Neural cell (in vitro differentiated cells): Measurements from ENCODE around the gene ZNF443. TPM values are rescaled to one million over a fixed set of nuclear protein-coding genes. Genes with fewer than 3 reads are reported as not detected.
"Not testable (repeated sequence)": the region's sequence is repeated elsewhere in the genome, so short reads cannot be mapped to it uniquely, and the experiment has no call there.

Experiments
- H2AFZ ChIP-seq: fragments of 200-600, 300-800 bp; sonication (generic), shearing (Covaris generic); 2 replicates; pipeline ENCODE4 v1.6.0; 2014; ENCODE audit warnings: low read depth, mild to moderate bottlenecking, antibody characterized with exemption, low read length, moderate library complexity
- H3F3A ChIP-seq: fragments of 200-600 bp; shearing (Covaris generic); 2 replicates; pipeline ENCODE4 v1.6.1; 2016; ENCODE audit warnings: mild to moderate bottlenecking, moderate library complexity, mixed read lengths, antibody characterized with exemption, low read length; ENCODE audit not compliant: insufficient read depth, poor library complexity, severe bottlenecking
- H3K27ac ChIP-seq: fragments of 200-600, 300-800 bp; sonication (generic), shearing (Covaris generic); 2 replicates; pipeline ENCODE4 v1.5.1; 2014; ENCODE audit warnings: mild to moderate bottlenecking, low read length, moderate library complexity
- H3K27me3 ChIP-seq: fragments of 300-800, 200-600 bp; sonication (generic), shearing (Covaris generic); 2 replicates; pipeline ENCODE4 v1.6.0; 2014; ENCODE audit warnings: mild to moderate bottlenecking, low read depth, low read length, moderate library complexity; ENCODE audit not compliant: insufficient read depth
- H3K36me3 ChIP-seq: fragments of 300-800, 200-600 bp; sonication (generic), shearing (Covaris generic); 2 replicates; pipeline ENCODE4 v1.5.1; 2014; ENCODE audit warnings: mild to moderate bottlenecking, antibody characterized with exemption, low read length, moderate library complexity; ENCODE audit not compliant: insufficient read depth
- H3K4me2 ChIP-seq: fragments of 300-800, 200-600 bp; sonication (generic), shearing (Covaris generic); 2 replicates; pipeline ENCODE4 v1.6.0; 2014; ENCODE audit warnings: mild to moderate bottlenecking, low read length
- H3K4me3 ChIP-seq: fragments of 300-800, 200-600 bp; sonication (generic), shearing (Covaris generic); 2 replicates; pipeline ENCODE4 v1.5.1; 2014; ENCODE audit warnings: mild to moderate bottlenecking, low read length, moderate library complexity
- H3K79me2 ChIP-seq: fragments of 200-600 bp; shearing (Covaris generic); replicated peaks from 2 replicates; pipeline ENCODE4 v1.6.0; 2014; ENCODE audit warnings: mild to moderate bottlenecking, low read length, moderate library complexity; ENCODE audit not compliant: insufficient read depth
- H3K9ac ChIP-seq: fragments of 300-800, 200-600 bp; sonication (generic), shearing (Covaris generic); 2 replicates; pipeline ENCODE4 v1.6.1; 2016; ENCODE audit warnings: mild to moderate bottlenecking, low read length, mixed read lengths
- H3K9me2 ChIP-seq: fragments of 200-600 bp; shearing (Covaris generic); 2 replicates; pipeline ENCODE4 v1.6.1; 2016; ENCODE audit warnings: mild to moderate bottlenecking, low read length, mixed read lengths; ENCODE audit not compliant: insufficient read depth
- H3K9me3 ChIP-seq: fragments of 200-600, 300-800 bp; sonication (generic), shearing (Covaris generic); 2 replicates; pipeline ENCODE4 v1.6.1; 2016; ENCODE audit warnings: mild to moderate bottlenecking, mixed run types, low read length, moderate library complexity, mixed read lengths
- H4K20me1 ChIP-seq: fragments of 200-600 bp; shearing (Covaris generic); 2 replicates; pipeline ENCODE4 v1.6.1; 2016; ENCODE audit warnings: mild to moderate bottlenecking, mixed run types; ENCODE audit not compliant: insufficient read depth
- EP300 ChIP-seq: fragments of 450-650 bp; conservative IDR thresholded peaks from 2 replicates; pipeline ENCODE4 v1.6.1; 2014; ENCODE audit warnings: antibody characterized with exemption, mild to moderate bottlenecking, moderate library complexity; ENCODE audit not compliant: poor library complexity, severe bottlenecking
- EZH2 ChIP-seq: fragments of 200-600, 300-800 bp; shearing (Covaris generic), sonication (generic); IDR thresholded peaks from 2 replicates; pipeline ENCODE4 v1.6.1; 2014; ENCODE audit warnings: antibody characterized with exemption, low read length, borderline replicate concordance, mild to moderate bottlenecking; ENCODE audit not compliant: insufficient read depth, poor library complexity, severe bottlenecking
- MXI1 ChIP-seq: fragments of 450-650 bp; conservative IDR thresholded peaks from 2 replicates; pipeline ENCODE4 v1.6.1; 2014; ENCODE audit warnings: antibody characterized with exemption, mild to moderate bottlenecking; ENCODE audit not compliant: poor library complexity, severe bottlenecking
- POLR2AphosphoS5 ChIP-seq: IDR thresholded peaks from 2 replicates; pipeline ENCODE4 v1.6.1; 2012
- RAD21 ChIP-seq: fragments of 450-650 bp; conservative IDR thresholded peaks from 2 replicates; pipeline ENCODE4 v1.6.1; 2014; ENCODE audit warnings: antibody characterized with exemption, mild to moderate bottlenecking, moderate library complexity
- REST ChIP-seq: IDR thresholded peaks from 2 replicates; pipeline ENCODE4 v1.6.1; 2012; ENCODE audit warnings: borderline replicate concordance
- TAF1 ChIP-seq: IDR thresholded peaks from 2 replicates; pipeline ENCODE4 v1.6.1; 2012; ENCODE audit warnings: low read depth
- polyA plus RNA-seq: library from polyadenylated mRNA; depleted of rRNA; stranded (reverse); fragments of >200 nt; gene quantifications from 2 replicates; pipeline ENCODE4 v1.2.3, GENCODE V29; 2014
- TF ChIP-seq, protein P1 (sequence below): fragments of 450-650 bp; IDR thresholded peaks from 2 replicates; pipeline ENCODE4 v1.5.1; 2014; ENCODE audit warnings: antibody characterized with exemption, mild to moderate bottlenecking, moderate library complexity; ENCODE audit not compliant: poor library complexity, severe bottlenecking

The ZNF443 gene
- polyA plus RNA-seq, 1 donor from 2014 or later = 11.5 TPM

- Histone ChIP-seq H3K9me2 (no peaks in the 10 kb centered on the region), H4K20me1 (no peaks in the 10 kb centered on the region), H3K4me3 (peak overlapping the region; percentile 93), H3K79me2 (peaks cover 63% of the 10 kb centered on the region), H3K4me2 (peak overlapping the region; percentile 33), H3K27me3 (no peaks in the 10 kb centered on the region), H3K9ac (no peak overlapping the region), H3F3A (no peaks in the 10 kb centered on the region), H3K36me3 (no peaks in the 10 kb centered on the region), H3K27ac (no peak overlapping the region), H2AFZ (no peak overlapping the region), H3K9me3 (no peaks in the 10 kb centered on the region)
- TF ChIP-seq EP300 (no peak), POLR2AphosphoS5 (no peak), RAD21 (no peak), MXI1 (no peak), EZH2 (no peak)
- TF ChIP-seq, protein P1, sequence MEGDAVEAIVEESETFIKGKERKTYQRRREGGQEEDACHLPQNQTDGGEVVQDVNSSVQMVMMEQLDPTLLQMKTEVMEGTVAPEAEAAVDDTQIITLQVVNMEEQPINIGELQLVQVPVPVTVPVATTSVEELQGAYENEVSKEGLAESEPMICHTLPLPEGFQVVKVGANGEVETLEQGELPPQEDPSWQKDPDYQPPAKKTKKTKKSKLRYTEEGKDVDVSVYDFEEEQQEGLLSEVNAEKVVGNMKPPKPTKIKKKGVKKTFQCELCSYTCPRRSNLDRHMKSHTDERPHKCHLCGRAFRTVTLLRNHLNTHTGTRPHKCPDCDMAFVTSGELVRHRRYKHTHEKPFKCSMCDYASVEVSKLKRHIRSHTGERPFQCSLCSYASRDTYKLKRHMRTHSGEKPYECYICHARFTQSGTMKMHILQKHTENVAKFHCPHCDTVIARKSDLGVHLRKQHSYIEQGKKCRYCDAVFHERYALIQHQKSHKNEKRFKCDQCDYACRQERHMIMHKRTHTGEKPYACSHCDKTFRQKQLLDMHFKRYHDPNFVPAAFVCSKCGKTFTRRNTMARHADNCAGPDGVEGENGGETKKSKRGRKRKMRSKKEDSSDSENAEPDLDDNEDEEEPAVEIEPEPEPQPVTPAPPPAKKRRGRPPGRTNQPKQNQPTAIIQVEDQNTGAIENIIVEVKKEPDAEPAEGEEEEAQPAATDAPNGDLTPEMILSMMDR = no peak
Measured at GRCh38 chr19:12482509-12482886, 41.7 kb upstream of the ZNF443 start.

- Histone ChIP-seq H3F3A (no peaks in the 10 kb centered on the region), H4K20me1 (no peaks in the 10 kb centered on the region), H3K4me3 (peak overlapping the region; percentile 93), H3K9me3 (no peaks in the 10 kb centered on the region), H3K27ac (no peak overlapping the region), H3K79me2 (peaks cover 69% of the 10 kb centered on the region), H2AFZ (no peak overlapping the region), H3K27me3 (no peaks in the 10 kb centered on the region), H3K9me2 (no peaks in the 10 kb centered on the region), H3K36me3 (no peaks in the 10 kb centered on the region), H3K4me2 (peak overlapping the region; percentile 33), H3K9ac (no peak overlapping the region)
- TF ChIP-seq MXI1 = no peak
Measured at GRCh38 chr19:12481781-12482508, 41.1 kb upstream of the ZNF443 start.

- Histone ChIP-seq H3K79me2 (peaks cover 92% of the 10 kb centered on the region), H3K27me3 (no peaks in the 10 kb centered on the region), H3K36me3 (peaks cover 3% of the 10 kb centered on the region), H4K20me1 (no peaks in the 10 kb centered on the region), H3K9ac (no peak overlapping the region), H2AFZ (no peak overlapping the region), H3K9me2 (no peaks in the 10 kb centered on the region), H3K9me3 (no peaks in the 10 kb centered on the region), H3F3A (no peaks in the 10 kb centered on the region), H3K4me3 (no peak overlapping the region), H3K27ac (no peak overlapping the region), H3K4me2 (no peak overlapping the region)
- TF ChIP-seq POLR2AphosphoS5 (peak; percentile 59), MXI1 (no peak), TAF1 (no peak), REST (no peak)
Measured at GRCh38 chr19:12478234-12478941, 37.6 kb upstream of the ZNF443 start.

GRCh38 chr19:12467651-12468050 is 26.8 kb upstream of the ZNF443 start:
- H3K4me3 ChIP-seq, H3K9ac ChIP-seq, H4K20me1 ChIP-seq, H3K27me3 ChIP-seq, H3K4me2 ChIP-seq, H2AFZ ChIP-seq, H3F3A ChIP-seq, H3K9me2 ChIP-seq, H3K27ac ChIP-seq: not testable (repeated sequence)
- Histone ChIP-seq H3K9me3 (peaks cover 26% of the 10 kb centered on the region), H3K79me2 (peaks cover 26% of the 10 kb centered on the region), H3K36me3 (peaks cover 19% of the 10 kb centered on the region)
